G401.6 (cell line): ENCODE results near the gene PHACTR1.

Experiments
- FAIRE-seq: peaks from 2 replicates; lab custom pipeline; 2012; peaks lifted over from hg19 to GRCh38; lab: Jason Lieb, UNC

Gene PHACTR1

DNA sequence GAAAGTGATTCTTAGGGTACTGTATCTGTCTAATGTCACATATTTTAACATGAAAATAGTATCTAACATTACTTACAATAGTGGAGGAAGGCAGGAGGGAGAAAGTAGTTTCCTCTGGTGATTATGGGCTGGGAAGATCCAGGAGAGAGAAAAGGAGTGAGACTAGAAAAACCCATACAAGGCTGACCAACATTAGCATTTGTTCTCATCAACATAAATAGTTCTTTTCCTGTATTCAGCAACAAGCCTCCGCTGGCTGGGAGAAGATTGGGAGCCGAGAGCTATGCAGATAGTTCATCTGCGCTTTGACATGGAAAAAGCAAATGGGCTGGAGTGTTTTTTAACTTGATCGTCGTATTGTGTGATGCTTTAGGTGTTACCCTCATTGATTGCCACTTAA lies 239.4 kb downstream of the PHACTR1 start:
- FAIRE-seq: no peak

DNA sequence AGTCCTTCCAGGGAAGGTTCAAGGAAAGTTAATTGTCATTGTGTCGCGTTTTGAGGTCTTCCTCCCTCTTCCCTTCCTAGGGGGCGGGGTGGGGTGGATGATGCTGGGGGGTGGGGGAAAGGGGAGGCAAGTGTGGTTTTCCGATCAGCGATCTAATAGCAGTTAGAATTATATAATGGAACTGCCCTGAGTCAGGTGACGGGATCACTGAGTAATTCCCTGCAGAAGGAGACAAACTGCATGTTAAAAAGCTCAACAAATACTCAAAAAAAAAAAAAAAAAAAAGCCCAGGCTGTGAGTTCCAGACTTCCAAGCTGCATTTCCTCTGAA lies 240.4 kb downstream of the PHACTR1 start:
- no peak for FAIRE-seq

DNA sequence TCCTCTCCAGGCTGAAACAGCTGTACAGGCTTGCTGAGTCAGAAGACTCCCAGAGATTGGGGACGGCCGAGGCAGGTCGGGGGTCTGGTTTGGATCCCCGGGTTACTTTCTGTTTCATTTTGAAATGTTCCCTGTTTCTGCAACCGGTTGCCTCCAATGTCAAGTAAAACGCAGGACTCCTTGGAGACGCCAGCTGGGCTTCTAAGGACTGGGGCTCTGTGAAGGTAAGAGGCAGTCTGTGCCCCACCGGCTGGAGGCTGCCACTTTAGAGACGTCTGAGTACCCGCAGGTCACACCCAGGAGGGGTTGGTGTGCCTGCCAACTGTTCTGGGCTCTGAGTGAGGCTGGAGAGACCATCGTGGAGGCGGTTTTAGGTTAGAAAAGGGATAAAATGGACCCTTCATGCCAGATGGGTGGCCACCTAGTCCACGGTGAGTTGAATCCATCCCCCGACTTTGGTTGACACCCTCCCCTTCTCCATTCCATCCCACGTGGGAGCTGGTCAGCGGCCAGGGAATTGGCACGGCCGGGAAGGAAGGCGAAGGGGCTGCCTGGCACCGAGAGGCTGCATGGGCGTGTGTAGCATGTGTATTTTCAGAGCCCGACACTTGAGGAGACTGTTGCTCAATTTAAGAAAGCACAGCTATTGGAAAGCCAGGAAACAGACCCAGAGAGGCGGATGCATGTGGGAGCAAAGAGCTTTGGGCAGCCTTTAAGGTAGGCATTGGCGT lies 240.9 kb downstream of the PHACTR1 start:
- FAIRE-seq: no peak

DNA sequence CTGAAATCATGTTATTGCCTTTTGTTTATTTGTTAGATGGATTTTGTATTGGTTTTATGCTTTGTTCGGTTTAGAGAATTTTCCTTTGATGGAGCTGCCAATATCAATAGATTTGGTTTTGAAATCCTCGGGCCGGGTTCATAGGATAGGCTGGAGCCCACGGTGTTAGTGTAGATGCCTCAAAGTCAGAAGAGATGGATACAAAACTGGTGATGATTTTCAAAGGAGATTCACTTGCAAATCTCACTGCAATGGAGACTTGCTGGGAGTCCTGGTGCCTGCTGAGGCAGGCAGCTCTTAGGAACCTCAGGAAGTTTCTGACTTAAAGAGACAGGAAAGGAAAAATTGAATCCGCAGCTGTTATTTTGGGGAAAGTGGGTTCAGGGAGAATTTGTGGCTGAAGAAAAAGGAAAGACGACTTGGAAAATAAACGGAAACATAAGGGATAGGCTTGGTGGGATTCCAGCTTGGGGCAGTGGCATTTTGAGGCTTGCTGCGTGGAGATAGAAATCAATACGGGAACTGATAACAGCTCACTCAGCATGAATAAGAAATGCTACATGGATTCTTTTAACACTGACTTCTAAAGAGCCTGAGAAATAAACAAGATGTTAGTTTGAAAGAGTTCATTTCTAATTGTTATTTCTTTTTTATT lies 241.6 kb downstream of the PHACTR1 start:
- FAIRE-seq: no peak

DNA sequence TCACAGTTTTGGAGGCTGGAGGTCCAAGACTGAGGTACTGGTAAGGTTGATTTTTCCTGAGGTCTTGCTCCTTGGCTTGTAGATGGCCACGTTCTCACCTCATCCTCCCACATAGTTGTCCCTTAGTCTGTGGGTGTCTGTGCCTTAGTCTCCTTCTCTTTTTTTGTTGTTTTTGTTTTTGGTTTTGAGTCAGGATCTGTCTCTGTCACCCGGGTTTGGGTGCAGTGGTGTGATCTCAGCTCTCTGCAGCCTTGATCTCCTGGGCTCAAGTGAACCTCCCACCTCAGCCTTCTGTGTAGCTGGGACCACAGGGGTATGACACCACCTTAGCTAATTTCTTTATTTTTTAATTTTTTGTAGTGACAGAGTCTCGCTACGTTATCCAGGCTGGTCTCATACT lies 245.2 kb downstream of the PHACTR1 start:
- no peak for FAIRE-seq

DNA sequence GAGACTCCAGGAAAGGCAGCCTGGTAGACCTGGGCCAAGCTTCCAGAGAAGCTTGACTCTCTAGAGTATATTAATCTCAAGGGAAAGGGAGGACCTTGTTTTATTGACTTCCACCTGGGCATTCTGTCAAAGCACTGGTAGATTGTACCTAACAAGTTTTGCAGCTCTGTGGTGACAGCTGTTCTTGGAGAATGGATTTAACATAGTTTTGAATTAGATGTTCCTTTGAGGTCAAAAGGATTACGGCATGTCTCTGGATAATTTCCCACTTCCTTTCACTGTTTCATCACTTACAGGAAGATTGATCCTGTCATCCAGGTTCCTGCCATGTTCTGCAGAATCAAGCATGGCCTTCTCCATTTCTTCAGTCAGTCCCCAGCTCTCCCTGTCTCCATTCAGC lies 246.0 kb downstream of the PHACTR1 start:
- no peak for FAIRE-seq

DNA sequence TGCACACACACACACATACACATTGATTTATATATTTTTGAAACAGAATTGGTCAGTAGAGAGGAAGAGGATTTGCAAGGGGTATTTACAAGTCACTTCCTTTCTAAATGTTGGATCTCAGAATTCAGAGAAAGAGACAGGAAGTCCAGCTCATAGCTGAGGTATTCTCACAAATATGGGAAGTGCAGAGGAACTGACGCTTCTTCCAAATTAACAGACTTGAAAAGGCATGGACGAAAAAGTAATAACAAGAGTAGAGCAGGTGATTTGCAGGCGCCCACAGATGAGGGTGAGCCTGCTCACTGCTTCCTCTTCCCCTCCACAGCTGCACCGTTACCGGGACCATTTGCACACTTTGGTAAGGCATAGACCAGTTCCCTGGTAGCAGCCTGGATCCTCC lies 246.4 kb downstream of the PHACTR1 start:
- no peak for FAIRE-seq

DNA sequence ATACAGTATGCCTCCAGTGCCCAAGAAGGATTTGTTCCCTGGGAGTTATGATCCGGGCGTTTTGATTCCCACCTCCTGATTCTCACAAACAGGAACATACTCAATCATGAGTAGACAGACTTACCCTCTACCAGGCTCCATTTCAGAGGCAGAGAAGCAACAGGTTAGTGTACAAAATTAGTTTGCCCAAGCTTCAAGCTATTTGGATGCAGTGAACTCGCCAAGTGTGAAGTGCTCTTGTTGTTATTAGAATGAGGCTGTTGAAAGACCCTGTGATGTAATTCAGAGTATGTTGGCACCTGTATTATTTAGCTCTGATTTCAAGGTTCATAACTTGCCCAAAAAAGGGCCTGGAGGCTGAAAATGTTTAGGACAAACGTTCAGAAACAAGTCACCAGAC lies 247.0 kb downstream of the PHACTR1 start:
- no peak for FAIRE-seq

DNA sequence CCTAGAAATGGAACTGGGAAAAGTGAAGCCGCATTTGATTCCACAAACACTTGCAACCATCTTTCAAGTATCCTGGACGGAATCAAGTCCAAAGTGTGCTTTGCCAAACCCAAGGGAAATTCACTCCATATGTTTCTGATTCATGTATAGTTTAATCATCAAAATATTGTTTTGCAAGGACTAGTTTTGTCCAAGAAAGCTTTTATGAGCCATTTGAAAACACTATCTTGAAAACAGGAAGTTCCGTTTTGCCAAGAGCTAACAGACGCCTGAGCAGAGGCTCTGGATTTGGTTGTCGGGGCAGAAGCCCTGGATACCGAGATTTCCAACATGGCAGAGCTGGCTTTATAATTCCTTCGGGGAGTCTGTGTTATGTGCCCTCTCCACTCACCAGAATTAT lies 251.1 kb downstream of the PHACTR1 start:
- no peak for FAIRE-seq

DNA sequence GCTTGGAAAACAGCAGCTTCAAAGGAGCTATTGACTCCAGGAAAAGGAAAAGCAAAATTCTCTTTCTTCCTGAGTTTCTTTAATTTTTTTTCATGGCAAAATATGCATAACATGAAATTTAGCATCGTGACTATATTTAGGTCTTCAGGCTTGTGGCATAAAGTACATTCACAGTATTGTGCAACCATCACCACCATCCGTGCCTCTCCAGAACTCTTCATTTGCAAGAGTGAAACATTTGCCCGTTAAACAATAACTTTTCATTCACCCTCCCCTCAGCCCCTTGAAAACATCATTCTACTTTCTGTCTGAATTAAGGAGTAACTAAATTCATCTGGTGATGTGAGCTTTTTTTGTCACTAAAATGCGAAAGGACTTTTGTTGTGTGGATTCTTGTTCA lies 251.7 kb downstream of the PHACTR1 start:
- FAIRE-seq: no peak

DNA sequence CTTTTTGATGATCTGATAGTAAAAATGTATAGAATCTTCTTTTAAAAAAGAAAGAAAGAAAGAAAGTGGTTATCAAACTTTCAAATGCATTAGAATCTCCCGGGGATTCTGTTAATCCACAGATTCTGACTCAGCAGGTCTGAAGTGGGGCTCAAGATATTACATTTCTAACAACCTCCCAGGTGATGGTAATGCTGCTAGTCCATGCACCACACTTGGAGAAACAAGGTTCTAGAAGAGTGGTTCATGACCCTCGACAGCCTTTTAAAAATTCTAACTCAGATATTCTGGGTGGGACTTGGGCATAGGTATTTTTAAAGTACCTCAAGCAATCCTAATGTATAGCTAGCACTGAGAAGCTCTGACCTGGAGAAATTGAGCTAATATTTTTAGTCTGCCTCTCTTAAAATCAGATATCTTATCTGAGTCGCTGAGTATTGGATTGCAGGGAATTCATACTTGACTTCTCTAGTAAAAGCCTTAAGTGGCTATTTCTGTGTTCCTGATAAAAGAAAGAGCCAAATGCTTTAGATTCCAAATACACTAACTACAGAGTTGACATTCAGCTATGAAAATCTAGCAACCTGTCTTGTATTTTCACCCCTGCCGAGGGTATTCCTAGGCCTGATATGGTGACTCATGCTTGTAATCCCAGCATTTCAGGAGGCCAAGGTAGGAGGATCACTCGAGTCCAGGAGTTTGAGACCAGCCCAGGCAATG lies 252.4 kb downstream of the PHACTR1 start:
- FAIRE-seq: no peak

DNA sequence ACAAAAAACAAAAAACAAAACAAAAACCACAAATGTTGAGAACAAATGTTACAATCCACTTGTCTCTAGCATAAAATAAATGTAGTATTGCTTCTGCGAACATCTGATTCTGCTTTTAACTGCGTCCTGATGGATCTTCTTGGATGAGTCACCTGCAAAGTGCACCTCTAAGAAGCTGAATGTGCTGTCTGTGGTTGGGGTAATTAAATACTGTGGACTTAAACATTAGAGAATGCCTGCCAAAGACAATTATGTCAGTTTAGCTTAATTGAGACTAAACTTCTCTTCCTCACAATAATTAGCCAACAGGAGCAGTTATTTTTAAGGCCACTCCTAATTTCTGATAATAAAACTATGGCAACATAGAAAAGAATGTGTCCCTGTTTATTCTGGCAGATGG lies 253.4 kb downstream of the PHACTR1 start:
- no peak for FAIRE-seq

DNA sequence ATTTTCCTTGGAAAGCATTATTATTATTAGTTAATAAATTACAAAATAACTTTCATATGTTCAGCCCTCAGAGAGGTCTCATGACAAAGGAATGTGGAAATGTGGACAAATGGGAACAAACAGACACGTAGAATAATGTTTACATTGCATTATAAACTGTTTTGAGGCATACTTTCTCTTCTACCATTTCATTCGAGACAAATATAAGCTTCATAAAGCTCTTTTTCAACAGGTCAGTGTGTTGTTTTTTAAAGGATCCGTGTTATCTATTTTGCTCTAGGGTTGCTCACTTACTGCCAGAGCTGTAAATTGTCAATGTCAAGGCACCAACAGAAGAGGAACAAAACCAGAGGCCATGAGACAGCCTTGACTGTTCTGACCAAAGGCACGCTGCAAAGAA lies 256.8 kb downstream of the PHACTR1 start:
- FAIRE-seq: no peak

DNA sequence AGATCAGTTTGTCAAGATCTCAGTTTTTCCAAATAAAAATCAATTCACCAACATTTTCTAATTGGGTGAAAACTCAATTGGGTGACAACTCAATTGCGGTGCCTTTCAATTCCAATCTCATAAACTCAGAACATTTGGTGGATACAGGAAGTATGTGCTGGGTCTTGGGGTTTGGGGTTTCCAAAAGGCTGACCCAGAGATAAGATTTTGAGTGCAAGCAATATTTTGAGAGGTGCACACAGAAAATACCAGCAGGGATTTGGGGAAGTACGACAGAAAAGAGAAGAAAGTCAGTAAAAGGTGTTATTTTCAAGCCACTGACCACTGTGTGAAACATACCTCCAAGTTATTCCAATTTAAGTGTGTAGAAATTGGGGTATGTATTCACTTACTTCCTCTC lies 258.0 kb downstream of the PHACTR1 start:
- FAIRE-seq: no peak

DNA sequence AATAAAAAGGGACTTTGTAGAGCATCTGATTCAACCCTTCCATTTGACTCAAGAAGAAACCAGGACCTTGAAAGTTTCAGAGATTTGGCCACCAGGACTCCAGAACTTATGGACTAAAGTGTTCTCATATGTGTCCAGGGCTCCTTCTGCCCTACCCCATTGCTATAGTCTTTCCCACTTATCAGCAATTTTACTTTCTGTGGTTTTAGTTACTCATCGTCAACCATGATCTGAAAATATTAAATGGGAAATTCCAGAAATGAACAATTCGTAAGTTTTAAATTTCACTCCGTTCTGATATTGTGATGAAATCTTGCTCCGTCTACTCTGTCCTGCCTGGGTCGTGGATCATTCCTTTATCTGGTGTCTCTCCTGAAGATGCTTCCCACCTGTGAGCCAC lies 259.8 kb downstream of the PHACTR1 start:
- FAIRE-seq: no peak

DNA sequence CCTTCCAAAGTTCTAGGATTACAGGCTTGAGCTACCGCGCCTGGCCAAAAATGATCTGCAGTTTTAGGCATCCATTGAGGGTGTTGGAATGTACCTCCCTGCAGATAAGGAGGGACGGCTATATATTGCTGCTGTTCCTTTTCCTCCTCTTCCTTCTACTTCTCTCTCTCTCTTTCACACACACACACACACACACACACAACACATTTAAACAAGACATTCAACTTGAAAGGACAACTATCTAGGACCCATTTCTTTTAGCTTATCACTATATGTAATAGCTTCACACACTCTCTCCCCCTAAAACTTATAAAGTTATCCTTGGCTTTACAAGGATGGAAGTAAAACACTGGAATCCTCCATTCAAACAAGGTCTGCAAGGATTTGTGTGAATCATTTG lies 260.6 kb downstream of the PHACTR1 start:
- FAIRE-seq: no peak

DNA sequence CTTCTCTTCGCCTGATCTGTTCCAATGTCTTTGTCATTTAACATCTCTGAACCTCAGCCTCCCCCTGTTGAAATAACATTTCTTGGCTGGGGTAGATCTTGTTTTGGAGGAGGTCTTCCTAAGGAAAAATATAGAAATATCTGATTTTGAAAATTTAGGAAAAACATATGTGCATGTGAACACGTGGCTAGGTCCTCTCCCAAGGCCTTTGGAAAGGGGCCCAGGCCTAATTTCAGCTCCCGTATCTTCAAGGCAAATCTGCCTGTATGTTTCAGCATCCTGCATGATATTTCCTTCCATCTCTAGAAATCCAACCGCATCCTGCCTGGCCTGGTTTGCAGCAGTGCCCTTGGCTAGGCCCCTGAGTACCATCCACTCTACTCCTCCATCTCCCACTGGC lies 261.2 kb downstream of the PHACTR1 start:
- no peak for FAIRE-seq

DNA sequence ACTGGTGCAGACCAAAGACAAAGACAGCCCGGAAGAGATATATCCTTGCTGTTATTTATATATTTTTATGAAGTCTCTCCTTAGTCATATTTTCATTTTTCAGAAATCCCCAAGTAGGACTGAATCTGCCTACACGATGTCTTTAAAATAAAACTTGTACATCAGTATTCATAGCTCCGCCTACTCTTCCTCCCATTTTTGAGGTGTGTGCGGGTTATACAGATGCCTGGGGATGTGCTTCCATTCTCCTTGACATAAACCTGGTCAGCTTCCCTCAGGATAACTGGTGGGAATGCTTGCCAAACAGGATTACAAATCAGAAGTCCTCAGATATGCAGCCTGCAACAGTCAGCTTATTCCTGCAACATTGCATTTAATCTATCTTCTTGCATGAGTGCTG lies 264.2 kb downstream of the PHACTR1 start:
- FAIRE-seq: no peak

DNA sequence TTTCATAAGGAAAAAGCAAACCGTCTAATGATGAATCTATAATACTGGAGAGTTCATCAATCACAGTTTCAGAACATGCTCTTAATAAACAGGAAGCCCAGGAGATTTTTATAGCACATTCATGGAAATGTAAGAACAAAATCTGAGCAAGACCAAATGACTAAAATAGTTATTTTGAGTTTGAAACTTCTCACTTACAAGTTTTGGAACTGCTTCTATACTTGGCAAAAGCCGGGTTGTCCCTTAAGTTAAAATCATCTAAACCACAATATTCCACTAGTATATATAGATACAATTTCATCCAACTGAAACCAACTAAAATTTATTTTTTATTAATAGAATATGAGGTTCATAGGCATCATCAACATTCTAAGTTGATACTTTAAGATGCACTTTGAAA lies 268.2 kb downstream of the PHACTR1 start:
- no peak for FAIRE-seq

DNA sequence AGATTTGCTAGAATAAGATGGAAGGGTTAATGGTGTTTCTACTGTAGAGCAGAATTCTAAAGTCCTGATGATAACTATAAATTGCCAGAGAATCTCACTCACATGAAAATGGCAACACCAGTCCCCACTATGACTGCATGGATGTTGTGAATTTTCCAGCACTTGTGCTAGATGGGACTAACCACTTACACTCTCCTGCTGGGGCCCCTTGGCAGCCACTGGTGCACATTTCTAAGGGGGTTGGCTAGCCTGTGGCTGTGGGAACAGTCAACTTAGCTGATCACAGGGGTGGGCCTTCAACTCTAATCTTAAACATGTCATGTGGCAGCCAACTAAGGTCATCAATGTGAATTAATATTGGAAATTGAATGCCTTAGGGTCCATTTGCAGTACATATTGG lies 271.2 kb downstream of the PHACTR1 start:
- FAIRE-seq: no peak

DNA sequence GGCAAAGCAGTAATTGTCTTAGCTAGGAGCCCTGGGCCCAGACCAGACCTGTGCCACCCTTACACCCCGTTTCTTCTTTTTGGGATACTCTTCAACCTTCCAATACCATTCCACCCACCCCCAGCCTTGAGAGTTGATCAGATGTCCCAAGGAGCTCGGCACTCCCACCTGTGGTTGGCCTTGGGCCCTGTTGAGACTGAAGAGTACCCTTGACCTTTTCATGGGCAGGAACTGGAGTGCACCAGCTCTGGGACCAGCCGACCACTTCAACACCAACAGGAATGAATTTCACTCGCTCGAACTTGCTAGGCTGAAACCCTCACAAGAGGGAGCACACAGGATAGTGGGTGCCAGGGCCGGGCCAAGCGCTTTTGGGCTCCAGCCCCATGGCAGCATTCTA lies 273.6 kb downstream of the PHACTR1 start:
- no peak for FAIRE-seq

DNA sequence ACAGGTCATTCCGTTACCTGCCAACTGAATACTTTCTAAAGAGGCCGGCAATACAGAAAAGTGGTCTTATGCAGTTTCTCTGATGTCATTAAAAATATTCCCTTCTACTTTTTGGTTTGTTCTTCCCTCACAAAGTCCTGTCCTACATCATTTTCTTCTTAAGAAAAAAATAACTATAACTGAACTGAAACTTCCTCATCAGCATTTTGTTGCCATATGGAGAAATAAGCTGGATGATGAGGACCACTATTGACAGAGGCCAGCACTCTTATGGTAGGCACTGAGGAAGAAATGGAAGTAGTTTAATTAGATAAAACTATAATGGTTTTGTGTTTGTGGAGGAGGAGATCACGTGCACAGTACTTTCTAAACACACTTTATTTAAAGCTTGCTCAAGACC lies 274.9 kb downstream of the PHACTR1 start:
- no peak for FAIRE-seq

DNA sequence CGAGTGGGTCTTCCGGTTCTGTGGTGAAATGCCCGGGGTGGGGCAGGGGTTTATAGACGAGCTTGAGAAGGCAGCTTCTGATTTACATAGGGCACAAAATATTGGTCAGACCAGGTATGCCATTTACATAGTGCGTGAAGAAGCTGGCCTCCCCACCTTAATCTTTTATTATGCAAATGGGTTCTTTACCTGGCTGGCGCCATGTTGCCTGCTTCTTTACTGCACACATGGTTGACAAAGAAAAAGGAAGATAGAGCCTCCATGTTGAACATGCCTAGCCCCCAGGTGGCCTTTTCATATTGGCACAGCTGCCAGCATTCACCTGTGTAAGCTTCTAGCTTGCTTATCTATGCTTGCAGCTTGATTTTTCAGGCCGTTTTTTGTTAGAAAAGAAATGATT lies 276.2 kb downstream of the PHACTR1 start:
- FAIRE-seq: no peak
